HG03103 (cell line): Measurements from ENCODE around the gene SIDT1.

Source experiments
- ATAC-seq: cut with Tn5 transposase; IDR thresholded peaks from one replicate; pipeline ENCODE4 v1.9.1; 2021; ENCODE audit warnings: low read depth; ENCODE audit not compliant: unreplicated experiment

The SIDT1 gene

GRCh38 chr3:113541519-113541918 lies 9.2 kb downstream of the SIDT1 start:
- ATAC-seq: no peak

DNA sequence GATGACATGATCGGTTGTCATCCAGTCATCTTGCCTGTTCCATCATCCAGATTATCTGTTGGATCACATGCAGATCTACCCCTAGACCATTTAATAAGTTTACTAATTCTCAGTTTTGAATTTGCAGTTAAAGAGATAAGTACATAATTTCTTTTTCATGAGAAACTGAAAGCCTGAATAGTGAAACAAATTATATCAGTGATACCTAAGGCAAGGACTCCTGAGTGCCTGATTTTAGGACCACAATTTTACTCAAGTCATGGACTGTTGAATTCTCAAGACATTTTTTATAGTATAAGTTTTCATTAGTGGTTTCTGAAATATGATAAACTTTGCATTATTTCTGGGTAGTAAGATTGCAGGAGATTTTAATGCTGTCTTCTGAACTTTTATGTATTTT lies 13.2 kb downstream of the SIDT1 start:
- no peak for ATAC-seq

DNA sequence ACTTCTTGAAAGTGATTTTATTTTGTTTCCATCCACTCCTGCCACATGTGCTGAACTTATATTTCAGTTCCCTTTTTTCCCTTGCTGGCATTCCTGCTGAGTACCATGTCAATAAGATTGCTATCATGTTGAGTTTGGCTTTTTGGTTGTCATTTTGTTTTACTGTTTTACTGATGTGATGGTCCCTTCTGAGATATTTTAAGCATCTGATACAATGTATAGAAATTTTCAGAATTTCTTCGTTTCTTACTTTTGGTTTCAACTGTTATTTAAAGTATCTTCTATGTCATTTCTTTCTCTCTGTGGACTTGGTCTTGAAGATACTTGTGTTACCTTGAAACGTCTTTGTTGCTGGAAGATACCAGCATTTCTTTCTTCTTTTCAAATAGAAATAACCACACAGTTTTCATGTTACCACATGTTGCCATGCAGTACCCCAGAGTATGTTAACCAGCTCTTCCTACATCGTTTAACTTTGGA lies 14.1 kb downstream of the SIDT1 start:
- ATAC-seq: peak; percentile 84

DNA sequence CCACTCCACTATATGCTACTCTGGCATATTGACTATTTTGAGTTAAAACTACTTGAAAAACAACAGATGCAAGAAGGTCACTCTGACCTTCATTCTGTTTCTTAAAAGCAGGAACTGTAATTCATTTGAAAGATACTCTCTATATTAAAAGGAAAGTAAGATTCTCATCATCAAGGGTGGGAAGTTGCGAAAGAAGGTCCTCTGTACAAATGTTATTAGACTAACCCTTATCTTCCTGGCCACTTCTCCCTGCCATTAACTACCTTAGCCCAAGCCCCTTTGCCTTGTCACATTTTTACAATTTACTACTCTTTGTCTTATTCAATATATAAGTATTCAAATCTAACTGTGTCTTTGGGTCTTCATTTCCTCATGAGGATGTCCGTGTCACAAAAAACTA lies 16.1 kb downstream of the SIDT1 start:
- no peak for ATAC-seq

- no peak for ATAC-seq
Measured at GRCh38 chr3:113551820-113552219, 19.5 kb downstream of the SIDT1 start.

DNA sequence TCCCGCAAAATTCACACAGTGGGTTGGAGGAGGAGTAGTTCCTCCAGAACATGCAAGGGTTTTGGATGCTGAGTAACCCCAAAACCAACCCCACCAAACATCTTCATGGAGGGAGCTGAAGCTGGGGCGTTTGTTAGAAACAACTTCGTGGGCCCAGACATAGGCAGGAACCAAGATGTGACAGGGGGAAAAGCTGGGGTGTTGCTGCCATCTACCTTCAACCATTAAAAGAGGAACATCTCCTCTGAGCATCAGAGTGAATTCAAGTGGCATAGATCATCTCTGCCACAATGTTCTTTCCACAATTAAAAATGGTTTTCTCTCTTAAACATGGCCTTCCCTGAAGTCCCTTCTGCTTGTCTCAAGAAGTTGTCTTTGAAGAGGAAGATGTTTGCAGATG lies 20.5 kb downstream of the SIDT1 start:
- no peak for ATAC-seq

GRCh38 chr3:113555138-113555537 lies 22.8 kb downstream of the SIDT1 start:
- no peak for ATAC-seq

GRCh38 chr3:113556316-113556945 lies 24.1 kb downstream of the SIDT1 start:
- no peak for ATAC-seq

DNA sequence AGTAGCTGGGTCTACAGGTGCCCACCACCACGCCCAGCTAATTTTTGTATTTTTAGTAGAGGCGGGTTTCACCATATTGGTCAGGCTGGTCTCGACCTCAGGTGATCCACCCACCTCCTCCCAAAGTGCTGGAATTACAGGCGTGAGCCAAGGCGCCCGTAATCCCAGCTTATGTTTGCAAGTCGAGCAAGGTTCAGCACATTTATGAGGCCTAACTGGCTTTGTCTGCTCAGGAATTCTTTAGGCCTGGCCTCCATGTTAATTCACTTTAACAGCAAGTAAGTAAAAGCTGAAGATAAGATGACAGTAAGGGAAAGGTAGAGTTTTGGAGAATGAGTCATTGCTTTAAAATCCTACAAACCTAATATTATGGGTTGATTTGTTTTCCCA lies 24.6 kb downstream of the SIDT1 start:
- ATAC-seq: no peak

DNA sequence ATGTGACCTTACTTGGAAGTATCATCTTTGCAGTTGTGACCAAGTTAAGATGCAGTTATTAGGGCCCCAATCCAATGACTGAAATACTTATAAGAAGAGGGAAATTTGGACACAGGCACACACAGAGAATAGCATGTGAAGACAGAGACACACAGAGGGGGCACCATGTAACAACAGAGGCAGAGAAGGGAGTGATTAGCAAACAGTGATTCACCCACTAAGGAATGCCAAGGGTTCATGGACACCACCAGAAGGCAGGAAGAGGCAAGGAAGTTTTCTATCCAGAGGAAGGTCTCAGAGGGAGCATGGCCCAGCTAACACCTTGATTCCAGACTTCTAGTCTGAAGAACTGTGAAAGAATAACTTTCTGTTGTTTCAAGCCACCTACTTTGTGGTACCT lies 25.0 kb downstream of the SIDT1 start:
- ATAC-seq: no peak

DNA sequence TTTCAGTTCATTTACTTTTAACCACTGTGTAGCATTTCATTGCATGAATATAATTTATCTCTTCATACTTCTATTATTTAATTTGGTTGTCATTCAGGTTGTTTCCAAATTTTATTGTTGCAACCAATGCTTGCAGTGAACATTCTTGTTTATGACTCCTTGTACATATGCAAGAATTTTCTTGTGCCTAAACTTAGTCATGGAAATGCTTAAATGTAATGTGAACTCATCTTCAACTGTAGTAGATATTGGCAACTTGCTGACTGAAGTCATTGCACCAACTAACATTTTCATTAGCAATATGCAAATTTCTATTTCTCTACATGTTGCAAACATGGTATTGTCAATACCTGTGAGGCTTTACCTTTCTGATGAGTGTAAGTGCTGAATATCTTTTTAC lies 26.7 kb downstream of the SIDT1 start:
- no peak for ATAC-seq

DNA sequence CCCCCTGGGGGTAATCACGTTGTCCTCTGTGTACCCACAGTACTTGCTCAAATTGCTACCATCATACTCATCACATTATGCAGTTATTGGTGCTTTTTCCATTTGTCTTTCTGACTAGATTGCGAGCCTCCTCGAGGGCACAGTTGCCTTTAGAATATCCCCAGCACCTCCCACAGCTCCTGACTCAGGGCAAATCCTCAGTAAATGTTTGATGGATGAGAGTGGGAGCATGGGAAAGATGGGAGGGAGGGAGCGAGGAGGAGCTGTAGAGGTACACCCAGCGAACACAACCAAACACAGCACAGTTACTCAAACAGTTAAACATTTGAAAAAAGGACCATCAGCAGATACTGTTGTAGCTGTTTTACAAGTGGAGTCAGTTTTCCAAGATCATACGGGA lies 27.9 kb downstream of the SIDT1 start:
- ATAC-seq: no peak

- ATAC-seq: no peak
Measured at GRCh38 chr3:113560831-113561623, 28.7 kb downstream of the SIDT1 start.

DNA sequence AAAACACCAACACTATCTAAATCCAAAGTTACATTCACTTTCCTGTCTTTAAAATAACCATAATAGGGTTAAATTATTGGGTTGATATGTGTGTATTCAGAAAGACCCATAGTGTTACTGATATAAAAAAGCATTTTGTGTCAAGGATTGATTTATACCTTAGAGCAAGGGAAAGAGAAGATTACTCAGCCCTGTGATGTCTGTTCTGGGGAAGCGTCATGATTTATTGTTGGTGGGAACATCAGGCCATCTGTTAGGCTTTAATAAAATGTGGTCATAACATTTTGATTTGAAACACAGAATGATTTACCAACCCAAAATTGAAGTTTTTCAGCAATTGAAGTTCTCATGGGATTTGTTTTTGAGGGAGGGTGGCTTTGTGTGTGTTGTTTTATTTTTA lies 33.2 kb downstream of the SIDT1 start:
- ATAC-seq: no peak

GRCh38 chr3:113570158-113570557 lies 37.8 kb downstream of the SIDT1 start:
- no peak for ATAC-seq

GRCh38 chr3:113571360-113571759 lies 39.0 kb downstream of the SIDT1 start:
- no peak for ATAC-seq

DNA sequence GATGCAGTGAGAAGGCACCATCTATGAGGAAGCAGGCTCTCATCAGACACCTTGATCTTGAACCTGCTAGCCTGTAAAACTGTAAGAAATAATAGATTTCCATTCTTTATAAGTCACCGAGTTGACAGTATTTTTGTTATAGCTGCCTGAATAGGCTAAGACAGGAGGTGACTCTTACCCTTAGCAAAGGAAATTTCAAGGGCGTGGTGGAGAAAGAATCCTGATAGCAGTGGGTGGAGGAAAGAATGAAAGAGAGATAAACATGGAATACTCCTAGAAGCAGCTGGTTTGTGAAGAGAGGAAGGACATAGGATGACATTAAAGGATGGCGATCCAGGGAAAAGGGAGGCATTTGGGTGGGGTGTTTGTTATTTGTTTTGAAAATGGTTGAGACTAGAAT lies 41.4 kb downstream of the SIDT1 start:
- ATAC-seq: no peak

DNA sequence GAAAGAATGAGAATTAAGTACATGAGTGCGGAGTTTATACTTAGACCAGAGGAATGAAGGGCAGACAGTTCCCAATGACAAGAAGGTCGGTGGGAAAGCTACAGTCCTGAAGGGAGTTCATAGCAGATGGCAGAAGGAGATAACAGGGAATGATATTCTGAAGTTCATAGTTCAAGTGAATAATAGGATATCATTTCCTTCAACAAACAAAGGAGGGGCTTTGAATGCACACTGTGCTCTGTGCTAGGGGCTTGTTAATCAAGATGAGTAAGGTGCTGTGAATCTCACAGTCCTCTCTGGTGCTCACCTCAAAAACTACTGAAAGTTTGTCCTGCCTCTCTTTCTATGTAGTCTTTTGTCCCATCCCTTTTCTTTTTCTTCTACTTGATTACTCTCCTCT lies 41.9 kb downstream of the SIDT1 start:
- no peak for ATAC-seq

GRCh38 chr3:113575206-113575605 lies 42.9 kb downstream of the SIDT1 start:
- ATAC-seq: no peak

DNA sequence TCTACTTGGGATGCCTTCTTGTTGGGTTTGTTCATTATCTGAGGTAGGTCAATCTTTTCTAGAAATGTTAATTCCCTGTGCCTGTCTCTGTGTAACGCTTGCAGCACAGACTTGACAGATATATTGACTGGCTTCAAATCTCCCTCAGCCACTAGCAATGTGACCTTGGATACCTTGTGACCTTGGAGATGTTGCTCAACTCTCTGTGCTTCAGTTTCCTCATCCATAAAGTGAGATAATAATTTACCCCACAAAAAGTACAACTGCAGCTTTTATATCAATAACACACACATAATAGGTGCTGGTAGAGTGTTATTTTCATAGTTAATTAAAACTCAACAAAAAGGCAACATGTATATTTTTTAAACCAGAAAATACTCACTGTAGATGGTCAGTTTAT lies 52.9 kb downstream of the SIDT1 start:
- ATAC-seq: no peak

DNA sequence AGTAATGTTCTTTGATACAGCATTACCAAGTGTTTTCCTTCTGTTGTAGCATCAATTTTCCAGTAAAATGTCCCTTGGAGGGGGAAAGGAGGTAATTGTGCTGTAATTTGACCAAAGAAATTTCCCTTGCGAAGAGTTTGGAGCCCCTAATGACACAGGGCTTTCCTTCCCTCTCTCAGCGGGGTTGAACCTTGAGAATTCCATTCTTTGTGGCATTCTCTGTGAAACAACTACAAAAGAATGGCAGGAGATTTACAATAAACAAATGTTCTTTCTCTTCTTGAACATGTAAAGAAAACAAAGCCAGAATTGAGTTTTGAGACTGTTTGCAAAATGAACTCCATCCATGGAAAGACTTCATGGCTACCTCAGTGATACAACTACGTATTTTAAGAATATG lies 53.4 kb downstream of the SIDT1 start:
- no peak for ATAC-seq

DNA sequence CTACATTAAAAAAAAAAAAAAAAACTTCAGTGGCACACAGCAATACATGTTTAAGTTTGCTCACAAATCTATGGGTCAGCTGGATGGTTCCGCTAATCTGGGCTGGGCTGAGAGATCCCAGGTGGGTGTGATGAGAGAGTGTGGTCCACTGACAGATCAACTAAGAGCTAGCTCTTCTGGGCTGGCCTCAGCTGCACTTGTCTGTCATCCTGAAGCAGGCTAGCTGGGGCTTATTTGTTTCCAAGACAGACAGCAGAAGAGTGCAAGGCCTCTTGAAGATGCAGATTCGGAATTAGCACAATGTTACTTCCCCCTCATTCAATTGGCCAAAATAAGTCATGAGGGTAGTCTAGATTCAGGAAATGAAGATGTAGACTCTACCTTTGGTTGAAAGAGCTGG lies 56.5 kb downstream of the SIDT1 start:
- ATAC-seq: no peak
